Embryonic facial prominence (tissue), 1 donor: ENCODE results near the gene SOX12.
A peak's percentile ranks its signal among the peaks of the same experiment; 100 is the strongest.
"Not testable (repeated sequence)": the region's sequence is repeated elsewhere in the genome, so short reads cannot be mapped to it uniquely, and the experiment has no call there.

Experiments
- DNase-seq: peaks from one replicate; pipeline ENCODE4 v3.0.0-alpha.2; 2016; ENCODE audit errors: extremely low spot score

The SOX12 gene

GRCh38 chr20:328975-329695 lies 3.8 kb downstream of the SOX12 start:
- no peak for DNase-seq

GRCh38 chr20:329851-330232 lies 4.5 kb downstream of the SOX12 start:
- DNase-seq, result no peak

- no peak for DNase-seq
These were observed 5.1 kb downstream of the SOX12 start for GRCh38 chr20:330233-331149.

DNA sequence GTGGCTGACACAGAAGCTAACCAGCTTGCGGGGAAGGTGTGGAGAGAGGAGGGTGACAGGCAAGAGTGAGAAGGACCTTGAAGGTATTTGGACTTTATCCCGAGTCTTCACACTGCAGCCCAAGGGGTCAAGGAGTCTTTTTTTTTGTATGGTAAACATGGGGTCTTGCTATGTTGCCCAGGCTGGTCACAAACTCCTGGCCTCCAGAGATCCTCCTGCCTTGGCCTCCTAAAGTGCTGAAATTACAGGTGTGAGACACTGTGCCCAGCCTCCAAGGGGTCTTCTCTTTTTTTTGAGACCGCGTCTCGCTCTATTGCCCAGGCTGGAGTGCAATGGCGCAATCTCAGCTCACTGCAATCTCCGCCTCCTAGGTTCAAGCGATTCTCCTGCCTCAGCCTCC lies 9.2 kb downstream of the SOX12 start:
- no peak for DNase-seq

DNA sequence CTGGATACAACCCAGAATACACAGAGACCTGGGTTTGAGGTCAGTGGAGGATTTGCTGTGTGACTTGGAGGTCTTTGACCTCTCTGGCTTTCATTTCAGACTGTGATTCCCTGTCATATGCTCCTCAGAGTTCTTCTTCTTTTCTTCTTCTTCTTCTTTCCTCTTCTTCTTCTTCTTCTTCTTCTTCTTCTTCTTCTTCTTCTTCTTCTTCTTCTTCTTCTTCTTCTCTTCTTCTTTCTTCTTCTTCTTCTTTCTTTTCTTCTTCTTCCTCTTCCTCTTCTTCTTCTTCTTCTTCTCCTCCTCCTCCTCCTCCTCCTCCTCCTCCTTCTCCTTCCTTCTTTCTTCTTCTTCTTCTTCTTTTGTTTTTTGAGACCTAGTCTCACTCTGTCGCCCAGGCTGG lies 10.7 kb downstream of the SOX12 start:
- DNase-seq, result not testable (repeated sequence)

GRCh38 chr20:341682-342081 lies 16.3 kb downstream of the SOX12 start:
- DNase-seq, result no peak

- no peak for DNase-seq
These were observed 17.8 kb downstream of the SOX12 start for GRCh38 chr20:343107-343506.

DNA sequence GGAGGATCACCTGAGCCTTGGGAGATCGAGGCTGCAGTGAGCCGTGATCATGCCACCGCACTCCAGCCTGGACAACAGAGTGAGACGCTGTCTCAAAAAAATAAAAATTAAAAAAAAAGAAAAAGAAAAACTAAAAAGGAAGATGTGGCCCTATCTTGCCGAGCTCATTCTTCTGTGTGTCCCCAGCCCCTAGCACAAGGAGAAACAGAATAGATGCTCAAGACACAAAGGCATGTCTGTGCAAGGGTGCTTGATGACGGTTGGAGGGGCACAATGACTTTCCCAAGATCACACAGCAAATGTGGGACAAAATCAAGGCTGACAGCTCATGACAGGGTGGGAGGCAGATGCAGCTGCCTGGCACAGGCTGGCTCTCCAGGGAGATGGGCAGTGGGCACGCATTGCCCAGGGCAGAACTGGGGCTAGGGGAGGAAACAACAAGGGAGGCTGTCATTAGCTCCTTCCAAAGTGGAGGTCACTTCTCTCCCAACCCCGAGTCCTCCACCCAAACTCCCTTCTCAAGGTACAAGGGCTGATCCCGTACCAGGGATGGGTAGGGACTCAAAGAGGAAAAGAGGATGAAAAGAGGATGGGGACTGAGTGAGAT lies 20.8 kb downstream of the SOX12 start:
- DNase-seq, result no peak

GRCh38 chr20:346640-347316 lies 21.4 kb downstream of the SOX12 start, which contains the start of gene NRSN2:
NRSN2 (plus strand) TSS chr20:347111; CDS start chr20:349644, 2,533 bp downstream.
- DNase-seq, result peak; percentile 63

DNA sequence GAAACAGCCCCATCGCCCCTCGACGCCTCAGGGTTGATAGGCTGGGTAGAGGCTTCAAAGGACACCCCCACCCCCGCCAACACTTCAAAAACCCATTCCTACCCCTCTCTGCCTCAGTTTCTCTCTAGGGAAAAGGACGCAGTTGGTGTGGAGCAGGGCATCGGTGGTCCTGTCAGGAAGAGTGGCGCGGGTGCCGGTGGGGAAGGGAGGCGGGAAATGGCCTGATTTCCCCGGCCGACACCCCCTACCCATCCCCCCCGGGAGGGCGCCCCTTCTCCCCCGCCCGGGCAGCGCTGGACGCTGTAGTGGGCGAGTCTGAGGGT lies 21.9 kb downstream of the SOX12 start:
- no peak for DNase-seq

DNA sequence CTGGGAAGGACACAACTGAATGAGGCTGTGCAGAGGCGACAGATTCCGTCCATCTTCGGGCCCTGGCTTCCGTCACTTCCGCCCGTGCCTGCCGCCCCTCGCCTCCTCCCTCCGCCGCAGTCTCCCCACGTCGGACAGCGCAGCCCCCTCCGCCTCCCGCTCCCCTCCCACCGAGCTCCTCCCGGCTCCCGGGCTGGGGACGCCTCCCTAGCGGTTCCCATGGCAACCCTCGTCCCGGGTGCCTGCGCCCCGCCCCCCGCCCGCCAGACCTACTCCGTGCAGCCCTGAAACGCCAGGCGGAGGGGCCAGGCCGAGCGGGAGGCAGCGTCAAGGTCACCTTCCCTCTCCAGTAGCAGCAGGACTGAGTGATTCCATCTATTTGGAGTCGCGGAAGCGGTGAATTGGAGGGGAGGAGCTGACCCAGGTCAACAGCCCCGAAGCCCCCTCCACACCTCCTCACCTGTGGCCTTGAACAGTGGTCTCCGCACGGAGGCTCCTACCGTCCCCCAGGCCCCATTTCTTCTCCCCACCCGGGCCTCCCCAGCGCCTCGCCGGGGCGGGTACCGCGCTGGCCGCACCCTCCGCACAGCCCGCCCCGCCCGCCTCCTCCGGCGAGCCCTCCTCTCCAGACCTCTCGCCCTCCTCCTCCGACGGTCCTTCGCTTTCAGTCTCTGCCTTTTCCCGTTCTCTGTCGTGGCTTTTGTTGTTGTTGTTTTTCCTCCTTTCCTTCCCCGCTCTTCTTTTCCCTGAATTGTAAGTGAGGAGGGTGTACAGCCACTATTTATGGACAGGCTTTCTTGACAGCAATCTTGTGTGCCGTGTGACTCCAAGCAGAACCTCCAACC lies 22.5 kb downstream of the SOX12 start:
- peak; percentile 91 for DNase-seq

DNA sequence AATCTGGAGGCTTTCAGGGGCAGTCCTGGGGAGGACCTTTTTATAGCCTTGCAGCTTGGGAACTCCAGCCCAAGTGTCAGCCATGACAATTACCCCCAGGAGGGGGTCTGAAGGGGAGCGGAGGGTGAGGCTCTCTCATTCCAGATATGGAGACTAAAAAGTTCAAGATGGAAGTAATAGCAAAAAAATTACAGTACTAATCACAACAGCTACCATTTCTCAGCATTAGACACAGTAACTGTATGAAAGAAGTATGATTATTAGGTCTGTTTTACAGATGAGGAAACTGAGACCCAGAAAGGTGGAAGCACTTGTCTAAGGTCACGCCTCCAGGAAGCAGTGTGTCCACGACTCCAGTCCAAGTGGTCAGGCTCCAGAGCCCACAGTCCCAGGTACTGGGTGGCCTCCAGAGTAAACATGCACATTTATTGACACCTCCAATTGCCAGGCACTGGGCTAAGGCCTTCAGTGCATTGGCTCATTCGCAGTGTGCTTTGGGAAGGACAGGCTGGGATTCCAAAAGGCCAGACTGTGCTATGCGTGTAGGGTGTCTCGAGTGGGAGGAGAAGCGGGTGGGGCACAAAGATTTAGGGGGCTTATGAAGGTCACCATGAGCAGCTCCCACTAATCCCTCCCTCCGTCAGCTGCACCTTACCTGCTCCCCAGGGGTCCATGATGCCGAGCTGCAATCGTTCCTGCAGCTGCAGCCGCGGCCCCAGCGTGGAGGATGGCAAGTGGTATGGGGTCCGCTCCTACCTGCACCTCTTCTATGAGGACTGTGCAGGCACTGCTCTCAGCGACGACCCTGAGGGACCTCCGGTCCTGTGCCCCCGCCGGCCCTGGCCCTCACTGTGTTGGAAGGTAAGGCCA lies 23.9 kb downstream of the SOX12 start:
- no peak for DNase-seq

DNA sequence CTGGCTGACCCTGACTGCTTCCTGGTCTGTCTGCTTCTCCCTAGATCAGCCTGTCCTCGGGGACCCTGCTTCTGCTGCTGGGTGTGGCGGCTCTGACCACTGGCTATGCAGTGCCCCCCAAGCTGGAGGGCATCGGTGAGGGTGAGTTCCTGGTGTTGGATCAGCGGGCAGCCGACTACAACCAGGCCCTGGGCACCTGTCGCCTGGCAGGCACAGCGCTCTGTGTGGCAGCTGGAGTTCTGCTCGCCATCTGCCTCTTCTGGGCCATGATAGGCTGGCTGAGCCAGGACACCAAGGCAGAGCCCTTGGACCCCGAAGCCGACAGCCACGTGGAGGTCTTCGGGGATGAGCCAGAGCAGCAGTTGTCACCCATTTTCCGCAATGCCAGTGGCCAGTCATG lies 27.8 kb downstream of the SOX12 start:
- DNase-seq, result no peak

- DNase-seq, result peak; percentile 70
These were observed 29.1 kb downstream of the SOX12 start for GRCh38 chr20:354298-354977.

DNA sequence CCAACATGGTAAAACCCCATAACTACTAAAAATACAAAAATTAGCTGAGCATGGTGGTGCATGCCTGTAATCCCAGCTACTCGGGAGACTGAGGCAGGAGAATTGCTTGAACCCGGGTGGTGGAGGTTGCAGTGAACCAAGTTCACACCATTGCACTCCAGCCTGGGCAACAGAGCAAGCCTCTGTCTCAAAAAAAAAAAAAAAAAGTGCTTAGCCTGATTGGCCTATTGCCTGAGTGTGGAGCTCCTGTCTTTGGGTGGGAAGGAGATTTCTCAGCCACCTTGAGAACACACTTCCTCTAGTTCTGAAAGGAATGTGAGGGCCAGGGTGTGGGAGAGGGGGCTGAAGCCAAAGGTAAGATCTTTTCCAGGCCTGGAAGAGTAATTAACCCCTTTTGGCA lies 30.8 kb downstream of the SOX12 start:
- not testable (repeated sequence) for DNase-seq

- no peak for DNase-seq
These were observed 31.4 kb downstream of the SOX12 start for GRCh38 chr20:356745-357144.

- no peak for DNase-seq
These were observed 33.7 kb downstream of the SOX12 start for GRCh38 chr20:358891-359555.

DNA sequence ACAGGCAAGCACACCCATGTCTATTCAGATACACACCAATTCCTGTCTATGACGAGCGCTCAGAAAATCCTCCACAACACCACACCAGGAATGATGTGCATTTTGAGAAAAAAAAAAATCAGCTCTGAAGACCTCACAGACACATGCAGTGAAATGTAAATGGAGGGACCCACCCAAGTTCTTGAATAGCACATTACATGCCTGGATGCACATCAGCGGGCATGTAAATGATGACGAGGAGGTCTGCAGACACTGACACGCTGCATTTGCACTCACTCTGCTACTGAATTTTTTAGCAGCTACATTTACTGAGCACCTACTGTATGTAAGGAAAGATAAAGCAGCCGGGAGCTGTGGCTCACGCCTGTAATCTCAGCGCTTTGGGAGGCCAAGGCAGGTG lies 36.2 kb downstream of the SOX12 start:
- no peak for DNase-seq
